ENCODE results near the gene UACA. TPM values are rescaled to one million over a fixed set of nuclear protein-coding genes. Genes with fewer than 3 reads are reported as not detected.

Gene UACA
- total and polyA plus RNA-seq, 2 of the 8 experiments (the other 6 are each of a cell fraction or from before 2014, with no cell fraction given), result 28.6 to 38.9 TPM

GRCh38 chr15:70742928-70743327 lies 20.4 kb downstream of the UACA start:
- H3K4ac ChIP-seq (replicated peaks; ENCODE audit: insufficient read length, low read depth, low read length), result no peak overlapping the region
- 0 out of 4 replicates have a peak, but pooled peaks cover 0 to 8% of the 10 kb centered on the region in 2 experiments for H3K79me2 ChIP-seq (ENCODE audit: control insufficient read depth in 1 of 2, insufficient read depth in 2 of 2, low read length in 2 of 2)
- H4K91ac ChIP-seq (replicated peaks; ENCODE audit: insufficient read length, low read length), result no peak overlapping the region
- H4K20me1 ChIP-seq (replicated peaks in 1 of 2; ENCODE audit: control insufficient read depth in 1 of 2, insufficient read depth in 2 of 2, low read length in 2 of 2), result peaks cover 0 to 2% of the 10 kb centered on the region in 2 experiments
- no peak overlapping the region for H2BK15ac ChIP-seq (ENCODE audit: low read length)
- H3K4me1 ChIP-seq (replicated peaks in 1 of 4; ENCODE audit: control insufficient read depth in 3 of 4, insufficient read depth in 4 of 4, low read length in 3 of 4), result peaks cover 0 to 2% (median 0%) of the 10 kb centered on the region in 4 experiments; a peak in 1 of 7 replicates
- H3K4me2 ChIP-seq (ENCODE audit: insufficient read depth in 1 of 2, low read depth in 2 of 2, low read length in 2 of 2), result no peak overlapping the region
- H3K9me3 ChIP-seq (ENCODE audit: insufficient read depth in 2 of 2, low read depth in 1 of 2, low read length in 1 of 2), result no peaks in the 10 kb centered on the region
- no peaks in the 10 kb centered on the region for H3K79me1 ChIP-seq (ENCODE audit: low read depth, low read length)
- no peaks in the 10 kb centered on the region for H3K27me3 ChIP-seq (replicated peaks in 1 of 4; ENCODE audit: control insufficient read depth in 3 of 4, extremely low read depth in 1 of 4, insufficient read depth in 3 of 4, low read length in 3 of 4)
- no peak overlapping the region for H2BK120ac ChIP-seq (replicated peaks; ENCODE audit: low read depth, low read length)
- CTCF ChIA-PET (ENCODE audit: partially characterized antibody), result interaction anchor here (0.7 to 2.9 kb wide), 2 partner anchors 19 to 296 kb away, joined by 3 to 15 read pairs; no protein-coding TSS in a partner anchor
- H3K36me3 ChIP-seq (ENCODE audit: control insufficient read depth in 2 of 4, insufficient read depth in 4 of 4, low read length in 3 of 4), result no peaks in the 10 kb centered on the region
- H3K18ac ChIP-seq (ENCODE audit: extremely low read depth, low read length), result no peak overlapping the region
- no peak overlapping the region for H2AFZ ChIP-seq (ENCODE audit: low read length)
- POLR2A ChIA-PET (ENCODE audit: partially characterized antibody), result no interaction called here
- H3K23me2 ChIP-seq (ENCODE audit: low read depth, low read length), result no peaks in the 10 kb centered on the region
- H2BK12ac ChIP-seq (ENCODE audit: low read depth, low read length), result no peak overlapping the region
- no peak for TF ChIP-seq POLR2AphosphoS5 (IDR thresholded peaks at IDR 0.05; ENCODE audit: low read depth, low read length)
- TF ChIP-seq CEBPB (IDR thresholded peaks at IDR 0.05; ENCODE audit: low read depth, low read length), result no peak
- no peak for TF ChIP-seq TBP (IDR thresholded peaks at IDR 0.05; ENCODE audit: low read depth, low read length)
- no peak for TF ChIP-seq POLR2A (IDR thresholded peaks at IDR 0.05; ENCODE audit: control extremely low read depth in 1 of 2, low read depth in 2 of 2, low read length in 2 of 2)
- no peak for TF ChIP-seq SIRT6 (IDR thresholded peaks at IDR 0.05; ENCODE audit: low read length)
- no peak overlapping the region for H3K27ac ChIP-seq (ENCODE audit: low read depth, low read length)
- no peak overlapping the region for H4K8ac ChIP-seq (ENCODE audit: extremely low read depth, insufficient read depth, low read length)
- no peak overlapping the region for H4K5ac ChIP-seq (ENCODE audit: insufficient read length, low read depth, low read length)
- no peak overlapping the region for H3K23ac ChIP-seq (ENCODE audit: insufficient read length)
- FAIRE-seq, result no peak
- H3K9ac ChIP-seq (replicated peaks in 1 of 4; ENCODE audit: extremely low read depth in 1 of 4, low read depth in 3 of 4, low read length in 3 of 4), result no peak overlapping the region
- H2AK5ac ChIP-seq (ENCODE audit: low read depth, low read length), result no peak overlapping the region
- 75% methylated on average over 3 of the region's 3 CpGs; no CpG with 5 or more reads in 1 of the 2 experiments for WGBS, 2 experiments (ENCODE audit: extremely low coverage in 1 of 2, insufficient coverage in 1 of 2, insufficient read length in 1 of 2, insufficient replicate concordance in 2 of 2, low coverage in 1 of 2, low lambda C conversion rate in 2 of 2, missing lambda C conversion rate in 1 of 2)
- H2BK5ac ChIP-seq (ENCODE audit: low read depth, low read length), result no peak overlapping the region
- H3K56ac ChIP-seq (replicated peaks; ENCODE audit: insufficient read length, low read depth, low read length), result no peak overlapping the region
- no peak overlapping the region for H3K4me3 ChIP-seq (ENCODE audit: extremely low read depth in 1 of 4, insufficient read depth in 2 of 4, low read depth in 3 of 4, low read length in 4 of 4)
- no peak overlapping the region for H2BK20ac ChIP-seq (ENCODE audit: low read length)
- DNase-seq (ENCODE audit: low read depth in 1 of 2, low spot score in 2 of 2), result no peak
- no peak overlapping the region for H3K14ac ChIP-seq (ENCODE audit: insufficient read length)
